HG03354 (cell line): ENCODE measurements around the gene MSTO1.
"Not testable (repeated sequence)": the region's sequence is repeated elsewhere in the genome, so short reads cannot be mapped to it uniquely, and the experiment has no call there.

Experiments
- ATAC-seq: cut with Tn5 transposase; IDR thresholded peaks from one replicate; pipeline ENCODE4 v1.9.1; 2021; ENCODE audit warnings: mild to moderate bottlenecking; ENCODE audit not compliant: unreplicated experiment, poor library complexity, severe bottlenecking

Gene MSTO1

DNA sequence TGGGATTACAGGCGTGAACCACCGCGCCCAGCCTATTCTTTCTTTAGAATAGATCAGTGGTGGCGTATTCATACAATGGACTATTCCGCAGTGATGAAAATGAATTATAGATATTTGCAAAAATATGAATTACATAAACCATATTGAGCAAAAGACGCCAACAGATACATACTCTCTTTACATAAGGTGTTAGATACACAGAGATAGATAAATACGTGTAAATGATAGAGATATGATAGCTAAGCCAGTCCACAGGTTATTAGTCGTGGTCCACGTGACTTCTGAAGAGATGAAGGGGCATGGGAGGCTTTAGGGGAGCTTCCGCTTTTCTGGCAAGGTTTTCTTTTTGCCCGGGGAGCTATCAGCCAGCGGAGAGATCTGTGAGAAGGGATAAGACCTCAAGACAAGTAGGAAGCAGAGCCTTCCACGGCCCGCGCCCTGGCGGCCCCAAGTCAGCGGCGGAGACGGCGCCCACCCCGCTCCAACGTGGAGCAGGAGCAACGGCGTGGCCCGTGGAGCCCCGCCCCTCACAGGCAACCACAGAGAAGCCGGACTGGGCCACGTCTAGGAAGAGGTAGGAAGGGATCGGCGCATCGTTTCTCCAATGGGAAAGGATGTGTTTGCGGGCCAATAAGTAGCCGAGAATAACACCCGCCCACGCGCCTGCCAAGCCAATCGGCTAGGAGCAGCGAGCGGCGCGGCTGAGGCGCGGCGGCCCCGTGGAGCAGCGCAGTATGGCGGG, at the start of gene MSTO1:
Gene MSTO1, plus strand, starts transcription at position 704 of the 742 bp plus-strand sequence. Its CDS starts 31 bp downstream, at position 735.
- peak; percentile 96 for ATAC-seq

DNA sequence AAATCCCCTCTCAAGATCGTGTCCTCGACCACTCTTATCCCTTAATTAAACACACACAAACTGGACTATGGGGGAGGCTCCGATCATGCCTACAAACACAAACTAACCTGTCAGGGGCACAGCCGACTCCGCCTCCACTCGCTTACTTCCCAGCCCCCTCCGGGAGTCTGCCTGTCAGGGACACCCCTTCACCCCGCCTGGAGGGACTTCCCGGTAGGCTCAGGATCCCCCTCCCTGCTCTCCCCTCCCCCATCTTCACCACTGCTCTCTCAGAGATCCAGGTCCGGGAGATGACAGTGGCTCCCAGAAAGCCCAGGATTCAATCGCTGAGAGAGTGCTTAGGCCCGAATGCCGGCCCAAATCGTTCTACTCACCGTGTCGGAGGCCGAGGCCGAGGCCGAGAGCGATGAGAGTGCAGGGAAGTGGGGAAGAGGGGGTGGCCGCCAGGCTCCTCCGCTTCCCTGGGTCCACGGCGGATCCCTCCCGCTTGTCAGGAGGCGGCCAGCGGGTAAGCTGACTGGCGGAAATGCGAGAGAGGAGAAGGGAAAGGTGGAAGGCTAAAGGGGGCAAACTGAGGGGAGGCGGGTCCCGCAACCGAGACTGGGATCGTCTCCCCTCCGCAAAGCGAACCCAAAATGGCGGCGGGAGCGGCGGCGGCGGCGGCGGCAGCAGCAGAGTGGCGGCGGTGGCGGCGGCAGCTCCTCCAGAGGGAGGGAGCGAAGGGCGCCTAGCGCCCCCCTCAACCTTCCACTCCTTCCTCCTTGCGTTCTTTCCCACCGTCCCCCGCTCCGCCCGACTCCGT, 48.0 kb upstream of the MSTO1 start:
- peak; percentile 35 for ATAC-seq

DNA sequence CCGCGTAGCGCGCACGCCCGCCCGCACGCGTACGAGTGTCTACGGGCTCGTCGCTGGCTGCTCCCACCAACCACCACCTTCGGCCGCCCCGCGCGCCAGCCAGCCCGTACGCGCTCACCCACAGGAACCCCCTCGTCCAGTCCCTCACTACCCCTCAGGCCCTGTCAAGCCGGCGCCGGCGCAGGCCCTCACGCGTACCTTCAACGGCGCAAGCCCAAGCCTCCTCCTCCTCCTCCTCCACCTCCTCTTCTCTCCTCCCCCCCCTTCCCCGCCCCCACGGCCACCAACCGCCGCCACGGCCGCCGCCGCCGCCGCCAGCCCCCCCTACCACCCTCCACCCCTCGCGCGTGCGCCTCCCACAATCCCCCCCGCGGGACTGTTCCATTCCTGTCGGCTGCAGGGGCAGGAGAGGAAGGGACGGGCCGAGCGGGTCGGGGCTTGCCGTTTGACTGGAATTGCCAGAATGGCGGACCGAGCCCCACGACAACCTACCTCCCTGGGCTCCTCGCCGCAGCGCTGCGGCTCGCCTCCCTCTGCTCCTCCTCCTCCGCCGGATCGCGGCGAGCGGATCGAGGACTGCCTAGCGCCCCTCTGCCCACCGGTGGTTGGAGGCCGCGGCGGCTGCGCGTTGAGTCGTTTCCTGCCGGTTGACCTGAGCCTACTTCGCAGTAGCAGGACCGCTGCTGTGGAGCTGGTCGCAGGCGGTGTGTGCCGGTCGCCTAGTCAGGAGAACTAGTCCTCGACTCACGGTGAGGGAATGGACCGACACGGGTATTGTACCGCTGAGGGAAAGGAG, 47.2 kb upstream of the MSTO1 start, which contains the start of gene ASH1L:
Gene ASH1L, minus strand, starts transcription at position 223 of the 796 bp plus-strand sequence. CDS start 41,284 bp downstream, outside the sequence.
- ATAC-seq: peak; percentile 80

DNA sequence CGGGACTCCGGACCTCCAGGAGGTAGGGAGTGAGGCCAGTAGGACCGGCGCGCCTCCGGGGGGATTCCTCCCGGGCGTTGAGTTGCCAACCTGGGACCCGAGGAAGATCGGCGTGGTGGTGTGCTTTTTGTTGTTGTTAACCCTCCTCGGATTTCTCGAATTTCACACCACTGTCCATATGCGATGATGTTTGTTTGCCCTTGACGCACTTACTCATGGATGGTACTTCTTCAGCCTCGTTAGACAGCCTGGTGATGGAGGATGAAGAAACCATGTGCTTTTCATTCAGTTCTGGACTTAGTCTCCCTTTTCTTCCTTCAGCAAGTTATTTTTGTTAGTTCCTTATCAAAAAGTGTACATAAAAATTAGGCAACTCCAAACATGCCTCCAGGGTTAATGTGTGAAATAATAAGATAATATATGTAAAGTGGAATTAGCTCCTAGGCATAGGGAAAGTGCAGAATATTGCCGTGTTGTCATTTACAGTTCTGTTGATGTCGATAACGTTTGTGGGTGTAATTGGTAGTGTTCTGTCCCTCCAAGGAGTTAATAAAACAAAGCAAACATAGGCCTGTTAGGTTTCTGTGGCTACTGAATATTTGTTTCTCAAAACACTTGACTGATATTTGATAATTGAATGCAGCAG, 46.5 kb upstream of the MSTO1 start:
- not testable (repeated sequence) for ATAC-seq

DNA sequence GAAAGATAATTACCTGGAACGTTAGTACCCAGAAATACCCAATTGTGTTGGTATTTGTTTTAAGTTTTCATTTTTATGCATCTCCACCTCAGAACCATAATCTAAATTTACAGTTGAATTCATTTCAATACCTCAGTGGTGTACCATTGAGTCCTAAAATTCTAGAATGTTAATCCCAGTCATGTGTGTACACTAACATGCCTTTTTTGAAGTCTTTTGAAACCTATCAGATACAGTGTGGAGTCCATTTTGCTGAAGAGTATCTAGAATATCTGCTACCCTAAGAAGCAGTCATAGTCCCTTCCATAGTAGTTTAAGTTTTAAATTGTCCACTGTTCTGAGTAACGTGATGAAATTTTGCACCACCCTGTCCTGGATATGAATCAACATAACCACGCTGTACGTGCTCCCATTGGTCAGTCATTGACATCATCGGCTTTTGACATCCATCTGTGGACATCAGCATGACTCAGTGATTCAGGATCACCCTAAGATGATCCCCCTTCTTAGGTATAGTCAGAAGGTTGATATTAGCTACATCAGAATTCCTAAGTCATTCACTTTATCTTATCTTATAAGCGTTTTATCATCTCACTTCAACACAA, 39.9 kb upstream of the MSTO1 start:
- no peak for ATAC-seq

DNA sequence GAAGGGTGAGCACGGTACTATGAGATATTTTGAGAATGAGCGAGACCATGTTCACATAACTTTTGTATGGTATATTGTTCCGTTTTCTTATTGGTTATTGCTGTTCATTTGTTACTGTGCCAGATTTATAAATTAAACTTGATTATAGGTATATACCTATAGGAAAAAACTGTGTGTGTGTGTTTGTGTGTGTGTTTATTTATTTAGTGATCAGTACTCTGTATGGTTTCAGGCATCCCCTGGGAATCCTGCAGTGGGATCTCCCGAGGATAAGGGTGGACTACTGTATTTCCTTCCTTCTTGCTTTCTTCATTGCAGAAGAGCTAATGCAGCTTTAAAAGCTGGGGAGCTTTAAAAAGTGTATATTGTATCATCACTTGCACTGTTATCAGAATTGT, 39.4 kb upstream of the MSTO1 start:
- ATAC-seq: no peak

DNA sequence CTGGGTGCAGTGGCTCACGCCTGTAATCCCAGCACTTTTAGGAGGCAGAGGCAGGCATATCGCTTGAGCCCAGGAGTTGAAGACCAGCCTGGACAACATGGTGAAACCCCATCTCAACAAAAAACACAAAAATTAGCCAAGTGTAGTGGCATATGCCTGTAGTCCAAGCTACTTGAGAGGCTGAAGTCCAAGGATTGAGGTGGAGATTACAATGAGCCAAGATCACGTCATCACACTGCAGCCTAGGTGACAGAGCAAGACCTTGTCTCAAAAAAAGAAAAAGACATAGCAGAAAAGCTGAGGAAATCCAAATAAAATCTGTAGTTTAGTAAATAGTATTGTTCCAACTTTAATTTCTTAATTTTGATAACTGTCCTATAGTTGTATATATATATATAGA, 35.9 kb upstream of the MSTO1 start:
- no peak for ATAC-seq

DNA sequence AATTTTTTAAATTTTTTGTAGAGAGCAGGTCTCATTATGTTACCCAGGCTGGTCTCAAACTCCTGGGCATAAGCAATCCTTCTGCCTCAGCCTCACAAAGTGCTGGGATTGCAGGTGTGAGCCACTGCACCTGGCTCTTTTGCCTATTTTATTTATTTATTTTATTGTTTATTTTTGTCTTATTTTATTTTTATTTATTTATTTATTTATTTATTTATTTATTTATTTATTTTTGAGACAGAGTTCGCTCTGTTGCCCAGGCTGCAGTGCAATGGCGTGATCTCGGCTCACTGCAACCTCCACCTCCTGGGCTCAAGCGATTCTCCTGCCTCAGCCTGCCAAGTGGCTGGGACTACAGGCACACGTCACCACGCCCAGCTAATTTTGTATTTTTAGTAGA, 34.4 kb upstream of the MSTO1 start:
- not testable (repeated sequence) for ATAC-seq

DNA sequence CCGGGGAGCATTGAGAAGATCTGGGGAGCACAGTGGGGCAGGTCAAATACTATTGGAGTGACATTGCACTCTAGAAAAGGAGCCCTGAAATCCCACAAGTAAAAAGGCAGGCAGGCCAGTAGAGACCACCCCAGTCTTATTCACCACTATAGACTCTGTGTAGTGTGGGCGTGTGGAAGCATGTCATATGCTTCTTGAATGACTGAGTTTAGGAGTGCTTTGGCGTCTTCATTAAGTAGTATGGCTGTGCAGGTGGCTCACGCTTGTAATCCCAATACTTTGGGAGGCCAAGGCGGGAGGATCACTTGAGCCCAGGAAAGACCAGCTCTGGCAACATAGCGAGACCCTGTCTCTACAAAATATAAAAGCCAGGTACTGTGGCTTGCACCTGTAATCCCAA, 26.2 kb upstream of the MSTO1 start:
- ATAC-seq: not testable (repeated sequence)

DNA sequence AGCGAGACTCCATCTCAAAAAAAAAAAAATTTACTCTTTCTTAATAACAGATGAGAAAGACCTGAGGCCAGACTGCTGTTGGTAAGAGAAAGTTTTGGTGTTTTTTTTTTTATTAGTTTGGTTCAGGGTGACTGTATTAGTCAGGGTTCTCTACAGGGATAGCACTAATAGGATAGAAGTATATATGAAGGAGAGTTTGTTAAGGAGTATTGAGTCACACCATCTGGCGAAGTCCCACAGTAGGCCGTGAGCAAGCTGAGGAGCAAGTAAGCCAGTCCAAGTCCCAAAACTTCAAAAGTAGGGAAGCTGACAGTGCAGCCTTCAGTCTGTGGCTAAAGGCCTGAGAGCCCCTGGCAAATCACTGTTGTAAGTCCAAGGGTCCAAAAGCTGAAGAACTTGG, 20.7 kb upstream of the MSTO1 start:
- ATAC-seq: not testable (repeated sequence)

DNA sequence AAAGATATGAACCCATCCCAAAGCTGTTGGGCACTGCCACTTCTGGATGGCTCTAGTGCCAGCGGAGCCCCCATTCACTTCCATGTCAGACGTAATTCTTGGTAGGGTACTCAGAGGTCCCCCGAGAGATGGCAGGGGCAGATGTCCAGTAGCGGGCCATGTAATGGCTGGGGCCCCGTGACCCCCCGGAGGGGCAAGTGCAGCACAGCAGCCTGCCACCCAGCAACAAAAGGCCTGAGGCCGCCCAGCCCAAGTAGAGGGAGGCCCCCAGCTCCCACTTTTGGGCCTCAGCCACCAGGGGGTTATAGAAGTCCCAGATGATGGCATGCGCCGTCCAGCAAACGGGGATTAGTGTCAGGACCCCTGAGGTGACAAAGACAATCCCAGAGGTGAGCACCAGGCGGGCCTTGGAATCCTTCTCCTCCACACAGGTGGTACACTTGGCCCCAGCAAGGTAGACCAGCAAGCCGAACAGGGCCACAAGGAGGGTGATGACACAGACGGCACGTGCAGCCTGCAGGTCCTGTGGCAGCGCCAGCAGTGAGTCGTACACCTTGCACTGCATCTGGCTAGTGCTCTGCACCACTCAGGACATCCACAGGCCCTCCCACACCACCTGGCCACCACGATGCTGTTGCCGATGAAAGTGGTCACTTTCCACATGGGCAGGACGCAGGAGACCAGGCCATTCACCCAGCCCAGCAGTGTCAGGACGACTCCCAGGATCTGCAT, 19.3 kb upstream of the MSTO1 start:
- not testable (repeated sequence) for ATAC-seq

DNA sequence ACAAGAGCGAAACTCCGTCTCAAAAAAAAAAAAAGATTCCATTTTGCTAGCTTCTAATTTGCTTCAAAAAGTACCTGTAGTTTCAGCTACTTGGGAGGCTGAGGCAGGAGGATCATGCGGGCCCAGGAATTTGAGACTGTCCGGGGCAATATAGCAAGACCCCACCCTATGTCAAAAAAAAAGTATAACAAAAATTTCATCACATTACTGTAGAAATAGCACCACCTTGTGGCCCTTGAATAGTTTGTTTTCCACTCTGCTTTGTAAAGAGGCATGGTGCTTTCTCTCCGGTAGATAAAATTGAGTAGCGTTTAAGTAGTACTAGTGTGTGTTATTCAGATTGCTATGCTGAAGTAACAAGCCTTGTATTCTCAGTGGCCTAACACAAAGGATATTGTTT, 18.2 kb upstream of the MSTO1 start:
- ATAC-seq: no peak

DNA sequence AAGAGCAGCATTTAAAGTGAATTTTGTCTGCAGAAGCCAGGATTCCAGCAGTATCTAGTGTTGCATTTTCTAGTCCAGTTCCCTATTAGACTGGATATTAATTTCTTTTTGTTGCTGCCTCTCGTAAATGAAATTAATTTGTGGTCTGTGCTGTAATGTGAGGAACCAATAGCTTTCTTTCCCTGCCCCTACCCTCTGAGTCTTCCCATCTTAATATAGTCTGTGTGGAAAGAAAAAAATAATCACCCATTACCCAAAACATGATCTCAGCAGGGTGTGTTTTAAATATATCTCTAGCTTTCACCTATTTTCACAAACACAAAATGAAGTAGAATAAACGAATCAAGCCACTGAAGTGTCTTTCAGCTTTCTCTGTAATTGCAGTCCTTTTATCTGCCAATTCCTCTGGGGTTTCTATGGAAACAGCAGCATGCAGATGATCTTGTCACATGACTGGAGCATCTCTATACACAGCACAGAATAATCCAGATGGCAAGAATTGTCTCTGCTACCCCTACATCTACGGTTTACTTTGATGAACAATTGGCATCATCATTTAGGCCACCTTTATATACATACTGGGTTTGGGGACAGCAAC, 14.0 kb upstream of the MSTO1 start:
- ATAC-seq: not testable (repeated sequence)

DNA sequence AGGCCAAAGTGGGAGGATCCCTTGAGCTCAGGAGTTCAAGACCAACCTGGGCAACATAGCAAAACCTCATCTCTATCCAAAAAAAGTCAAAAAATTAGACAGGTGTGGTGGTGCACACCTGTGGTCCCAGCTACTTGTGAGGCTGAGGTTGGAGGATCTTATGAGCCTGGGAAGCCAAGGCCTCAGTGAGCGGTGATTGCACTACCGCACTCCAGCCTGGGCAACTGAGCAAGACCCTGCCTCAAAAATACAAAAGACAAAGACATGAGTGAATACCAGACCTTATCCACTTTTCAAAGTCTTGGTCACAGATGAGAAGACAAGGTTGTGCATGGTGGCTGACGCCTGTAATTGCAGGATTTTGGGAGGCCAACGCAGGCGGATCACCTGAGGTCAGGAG, 13.2 kb upstream of the MSTO1 start:
- no peak for ATAC-seq

DNA sequence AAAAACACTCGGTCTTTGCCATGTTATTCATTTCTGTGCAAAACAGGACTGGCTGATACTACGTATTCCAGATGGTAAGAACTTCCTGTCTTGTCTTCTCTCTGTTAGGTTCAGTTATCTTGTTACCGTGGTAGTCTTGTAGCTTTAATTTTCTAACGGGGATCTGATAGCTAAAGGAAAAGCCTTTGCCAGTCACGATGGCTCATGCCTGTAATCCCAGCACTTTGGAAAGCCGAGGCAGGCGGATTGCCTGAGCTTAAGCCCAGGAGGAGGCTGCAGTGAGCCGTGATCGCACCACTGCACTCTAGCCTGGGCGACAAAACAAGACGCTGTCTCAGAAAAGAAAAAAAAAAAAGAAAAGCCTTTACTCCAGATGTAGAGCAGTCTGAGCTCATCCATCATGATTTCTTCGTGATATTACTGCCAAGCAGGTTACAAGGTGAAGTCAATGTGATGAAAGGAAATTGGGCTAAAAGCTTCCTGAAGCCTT, 11.1 kb upstream of the MSTO1 start:
- ATAC-seq: no peak

DNA sequence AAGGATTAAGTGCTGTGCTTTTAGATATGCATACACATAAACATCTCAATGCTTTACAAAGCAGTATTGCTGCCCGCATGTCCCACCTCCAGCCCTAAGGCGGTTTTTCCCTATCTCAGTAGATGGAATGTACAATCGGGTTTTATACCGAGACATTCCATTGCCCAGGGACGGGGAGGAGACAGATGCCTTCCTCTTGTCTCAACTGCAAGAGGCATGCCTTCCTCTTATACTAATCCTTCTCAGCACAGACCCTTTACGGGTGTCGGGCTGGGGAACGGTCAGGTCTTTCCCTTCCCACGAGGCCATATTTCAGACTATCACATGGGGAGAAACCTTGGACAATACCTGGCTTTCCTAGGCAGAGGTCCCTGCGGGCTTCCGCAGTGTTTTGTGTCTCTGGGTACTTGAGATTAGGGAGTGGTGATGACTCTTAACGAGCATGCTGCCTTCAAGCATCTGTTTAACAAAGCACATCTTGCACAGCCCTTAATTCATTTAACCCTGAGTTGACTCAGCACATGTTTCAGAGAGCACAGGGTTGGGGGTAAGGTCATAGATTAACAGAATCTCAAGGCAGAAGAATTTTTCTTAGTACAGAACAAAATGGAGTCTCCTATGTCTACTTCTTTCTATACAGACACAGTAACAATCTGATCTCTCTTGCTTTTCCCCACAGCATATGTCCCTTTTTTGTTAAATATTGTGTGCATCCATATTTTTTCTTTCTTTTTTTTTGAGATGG, 10.0 kb upstream of the MSTO1 start:
- ATAC-seq: not testable (repeated sequence)

DNA sequence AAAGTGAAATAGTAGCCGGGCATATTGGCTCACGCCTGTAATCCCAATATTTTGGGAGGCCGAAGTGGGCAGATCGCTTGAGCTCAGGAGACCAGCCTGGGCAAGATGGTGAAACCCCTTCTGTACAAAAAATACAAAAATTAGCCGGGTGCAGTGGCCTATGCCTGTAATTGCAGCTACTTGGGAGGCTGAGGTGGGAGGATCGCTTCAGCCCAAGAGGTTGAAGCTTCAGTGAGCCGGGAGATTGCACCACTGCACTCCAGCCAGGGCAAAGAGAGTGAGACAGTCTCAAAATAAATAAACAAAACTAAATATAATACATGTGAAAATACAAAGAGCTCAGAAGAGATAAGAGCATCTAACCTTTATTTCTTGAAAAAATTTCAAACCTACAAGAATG, 2.3 kb upstream of the MSTO1 start:
- ATAC-seq: no peak

DNA sequence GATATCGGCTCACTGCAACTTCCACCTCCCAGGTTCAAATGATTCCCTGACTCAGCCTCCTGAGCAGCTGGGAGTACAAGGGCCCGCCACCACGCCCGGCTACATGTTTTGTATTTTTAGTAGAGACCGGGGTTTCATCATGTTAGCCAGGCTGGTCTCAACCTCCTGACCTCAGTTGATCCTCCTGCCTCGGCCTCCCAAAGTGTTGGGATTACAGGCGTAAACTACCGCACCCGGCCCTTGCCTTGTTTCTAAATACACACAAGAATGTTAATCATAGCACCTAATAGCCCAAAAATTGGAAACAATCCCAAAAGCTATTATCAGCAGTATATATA, 1.2 kb upstream of the MSTO1 start:
- ATAC-seq: no peak
